GM12878 (cell line): Measurements from ENCODE around the gene MAN1A1. TPM values are rescaled to one million over a fixed set of nuclear protein-coding genes. Genes with fewer than 3 reads are reported as not detected.
A peak's percentile ranks its signal among the peaks of the same experiment; 100 is the strongest.

ENCODE experiments used
- ATAC-seq: fragments of 200-7000 bp; cut with Tn5 transposase; 3 replicates; pipeline ENCODE4 v1.9.1; 2020; ENCODE audit warnings: mild to moderate bottlenecking, moderate library complexity
- BruUV-seq: library from RNA; stranded (reverse); fragments of 400-500 nt; replicated peaks from 2 replicates; lab custom pipeline; 2021; lab: Mats Ljungman, UMichigan
- CTCF ChIA-PET: fragments of 300-600 bp; sonication (Branson Sonifier 250); formaldehyde crosslinking; extraction: SDS; loops from one replicate; lab custom pipeline; 2021; ENCODE audit warnings: inconsistent platforms; lab: Yijun Ruan, JAX
- POLR2A ChIA-PET: fragments of 350-600 bp; formaldehyde crosslinking; extraction: SDS; loops from one replicate; lab custom pipeline; 2021; ENCODE audit warnings: inconsistent platforms; lab: Charles Lee
- RAD21 ChIA-PET: fragments of 300-600 bp; sonication (Branson Sonifier 250); formaldehyde crosslinking; loops from one replicate; lab custom pipeline; 2023; ENCODE audit warnings: antibody characterized with exemption; ENCODE audit not compliant: unreplicated experiment; lab: Charles Lee
- SMC1A ChIA-PET: fragments of 300-600 bp; sonication (Branson Sonifier 250); formaldehyde crosslinking; loops from one replicate; lab custom pipeline; 2023; ENCODE audit not compliant: unreplicated experiment, uncharacterized antibody; lab: Charles Lee
- DNase-seq: peaks from one replicate; pipeline ENCODE4 v3.0.0-alpha.2; 2011; ENCODE audit warnings: low read depth, low spot score
- FAIRE-seq: peaks from 3 replicates; lab custom pipeline; 2011; peaks lifted over from hg19 to GRCh38; lab: Jason Lieb, UNC
- H2AFZ ChIP-seq: 2 replicates; pipeline ENCODE4 v1.6.0; 2011; ENCODE audit warnings: low read depth, low read length, control low read depth; ENCODE audit not compliant: control insufficient read depth
- H3K27ac ChIP-seq: 2 replicates; pipeline ENCODE4 v1.5.1; 2011; ENCODE audit warnings: control low read depth; ENCODE audit not compliant: control insufficient read depth, insufficient read depth
- H3K27me3 ChIP-seq, 2 experiments: replicated peaks in 1 of 2; 2 replicates each; pipeline versions ENCODE4 v1.6.0 to v1.6.1; 2011; ENCODE audit warnings: low read length in 1 of 2; ENCODE audit not compliant: control insufficient read depth in 2 of 2, insufficient read depth in 2 of 2
- H3K36me3 ChIP-seq, 2 experiments: 2 replicates each; pipeline ENCODE4 v1.5.1; 2011; ENCODE audit warnings: low read length in 1 of 2; ENCODE audit not compliant: control insufficient read depth in 2 of 2, insufficient read depth in 2 of 2
- H3K4me1 ChIP-seq: 2 replicates; pipeline ENCODE4 v1.6.1; 2011; ENCODE audit warnings: mild to moderate bottlenecking, low read length, moderate library complexity, mixed read lengths; ENCODE audit not compliant: control insufficient read depth, insufficient read depth
- H3K4me2 ChIP-seq: 2 replicates; pipeline ENCODE4 v1.6.0; 2011; ENCODE audit warnings: control low read depth; ENCODE audit not compliant: control insufficient read depth, insufficient read depth
- H3K4me3 ChIP-seq: fragments of 200-600 bp; sonication (generic); 2 replicates; pipeline ENCODE4 v1.5.1; 2016
- H3K79me2 ChIP-seq: 2 replicates; pipeline ENCODE4 v1.6.0; 2011; ENCODE audit warnings: low read length; ENCODE audit not compliant: control insufficient read depth, insufficient read depth
- H3K9ac ChIP-seq: 2 replicates; pipeline ENCODE4 v1.8.0; 2011; ENCODE audit warnings: low read length, control low read depth, mixed read lengths; ENCODE audit not compliant: control insufficient read depth, insufficient read depth
- H3K9me3 ChIP-seq: replicated peaks from 3 replicates; pipeline ENCODE4 v1.5.1; 2011; ENCODE audit warnings: mild to moderate bottlenecking, low read length; ENCODE audit not compliant: control insufficient read depth, insufficient read depth
- H4K20me1 ChIP-seq: 2 replicates; pipeline ENCODE4 v1.6.0; 2011; ENCODE audit not compliant: control insufficient read depth, insufficient read depth
- CEBPZ ChIP-seq: fragments of 150-350 bp; IDR thresholded peaks from 2 replicates; pipeline ENCODE4 v1.6.1; 2016; ENCODE audit warnings: low read depth, low read length
- EZH2 ChIP-seq: IDR thresholded peaks from 2 replicates; pipeline ENCODE4 v1.6.1; 2012; ENCODE audit warnings: low read depth, mild to moderate bottlenecking, control low read depth, inconsistent platforms, low read length, borderline replicate concordance; ENCODE audit not compliant: control insufficient read depth
- MTA2 ChIP-seq: fragments of 450-650 bp; IDR thresholded peaks from 2 replicates; pipeline ENCODE4 v1.6.1; 2016; ENCODE audit warnings: low read depth, mild to moderate bottlenecking, moderate library complexity
- MXI1 ChIP-seq: fragments of 150-350 bp; IDR thresholded peaks from 2 replicates; pipeline ENCODE4 v1.6.1; 2011; ENCODE audit warnings: low read depth, mild to moderate bottlenecking, inconsistent platforms, low read length, improper control_type of control experiment
- RFX5 ChIP-seq: IDR thresholded peaks from 2 replicates; pipeline ENCODE4 v1.6.1; 2011; ENCODE audit warnings: low read depth, low read length, improper control_type of control experiment
- YY1 ChIP-seq: IDR thresholded peaks from 2 replicates; pipeline ENCODE4 v1.6.1; 2011; ENCODE audit warnings: low read depth, mild to moderate bottlenecking, low read length
- WGBS: methylation state at CpG from one replicate; pipeline ENCODE4 v1.1.6; 2016; ENCODE audit warnings: low lambda C conversion rate; ENCODE audit not compliant: insufficient replicate concordance, insufficient coverage; ENCODE audit errors: missing lambda C conversion rate; 5-methylcytosine and 5-hydroxymethylcytosine counted together
- in situ Hi-C: fragments of 300-500 bp; cut with MboI; formaldehyde crosslinking; loops from 9 replicates; pipeline ENCODE4 v1.14.3; 2018; ENCODE audit warnings: mixed read lengths
- intact Hi-C: fragments of 100-400 bp; cut with micrococcal nuclease; formaldehyde crosslinking; loops from one replicate; pipeline ENCODE4 v1.14.2; 2022; ENCODE audit not compliant: unreplicated experiment
- polyA plus RNA-seq, 11 experiments: library from polyadenylated mRNA; depleted of rRNA in 4 of 11; unstranded in 6 of 11; stranded (reverse) in 5 of 11; fragments of >200 nt; fragmentation: Nextera tagmentation in 4 of 11; fragmentation: Illumina TruSeq in 1 of 11; extraction: Ambion mirVana in 4 of 11; extraction: Trizol in 1 of 11; gene quantifications; 1 replicate in 1 of 11; 2 replicates in 10 of 11; pipeline versions ENCODE4 v1.2.1 to v1.2.3, GENCODE V29; 2011 to 2016; ENCODE audit warnings: inconsistent platforms in 2 of 11, missing spikeins in 2 of 11, low read depth in 1 of 11
- total RNA-seq, 4 experiments: library from RNA; depleted of rRNA in 3 of 4; stranded (reverse); fragments of >200 nt in 3 of 4; fragmentation: Illumina TruSeq in 1 of 4; extraction: Trizol in 1 of 4; gene quantifications; 2 replicates each; pipeline versions ENCODE4 v1.2.1 to v1.2.3, GENCODE V29; 2013 to 2021
- TF ChIP-seq, protein P1 (sequence below): fragments of 450-650 bp; formaldehyde crosslinking; IDR thresholded peaks from 2 replicates; pipeline ENCODE4 v1.4.0; 2020; ENCODE audit warnings: mild to moderate bottlenecking, moderate library complexity
- TF ChIP-seq, protein P2 (sequence below): fragments of 450-650 bp; IDR thresholded peaks from 2 replicates; pipeline ENCODE4 v1.6.1; 2017; ENCODE audit warnings: mild to moderate bottlenecking, moderate library complexity

Gene MAN1A1
- total and polyA plus RNA-seq, 10 of the 15 experiments (the other 5 are each of a cell fraction or from before 2014, with no cell fraction given): 5.4 to 28.1 (median 19.5) TPM

DNA sequence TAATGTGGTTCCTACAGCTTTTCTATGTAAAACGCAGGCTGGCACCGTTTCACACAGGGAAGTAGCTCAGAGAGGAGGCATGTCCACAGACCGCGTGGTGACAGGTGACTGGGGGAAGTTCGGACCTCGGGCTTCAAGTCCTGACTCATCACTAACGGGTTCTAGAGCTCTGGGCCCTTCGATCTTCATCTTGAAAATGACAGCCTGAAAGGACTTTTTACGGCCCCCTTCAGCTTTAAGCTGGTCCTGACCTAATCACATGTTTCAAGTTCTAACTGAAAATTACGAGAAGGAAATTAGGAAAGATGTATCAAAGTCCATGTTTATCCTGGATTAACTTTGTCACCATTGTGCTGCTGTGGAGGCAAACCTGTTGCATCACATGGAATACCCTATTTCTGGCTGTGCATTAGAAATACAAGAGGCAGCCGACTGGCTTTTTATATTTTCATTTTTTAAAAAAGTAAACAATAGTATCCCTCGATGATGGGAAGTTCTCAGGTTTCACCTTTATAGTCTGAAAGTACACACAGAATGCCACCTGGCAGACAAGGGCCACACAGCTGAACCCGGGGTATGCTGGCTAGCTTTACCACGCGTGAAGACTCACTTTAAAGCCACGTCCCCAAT, 2.0 kb downstream of the MAN1A1 start:
- CTCF ChIA-PET: interaction anchor here (0.6 to 8.4 kb wide), 19 partner anchors 10 to 707 kb away, joined by 3 to 144 read pairs (median 4); no protein-coding TSS in a partner anchor
- H3K4me3 ChIP-seq: peak overlapping the region; percentile 84
- FAIRE-seq: peak; percentile 13
- TF ChIP-seq EZH2 (no peak), MTA2 (no peak), RFX5 (peak; percentile 73), YY1 (0 out of 2 replicates have a peak, but pooled peaks have one; percentile 34), CEBPZ (no peak), MXI1 (peak; percentile 90)
- TF ChIP-seq, protein P1, sequence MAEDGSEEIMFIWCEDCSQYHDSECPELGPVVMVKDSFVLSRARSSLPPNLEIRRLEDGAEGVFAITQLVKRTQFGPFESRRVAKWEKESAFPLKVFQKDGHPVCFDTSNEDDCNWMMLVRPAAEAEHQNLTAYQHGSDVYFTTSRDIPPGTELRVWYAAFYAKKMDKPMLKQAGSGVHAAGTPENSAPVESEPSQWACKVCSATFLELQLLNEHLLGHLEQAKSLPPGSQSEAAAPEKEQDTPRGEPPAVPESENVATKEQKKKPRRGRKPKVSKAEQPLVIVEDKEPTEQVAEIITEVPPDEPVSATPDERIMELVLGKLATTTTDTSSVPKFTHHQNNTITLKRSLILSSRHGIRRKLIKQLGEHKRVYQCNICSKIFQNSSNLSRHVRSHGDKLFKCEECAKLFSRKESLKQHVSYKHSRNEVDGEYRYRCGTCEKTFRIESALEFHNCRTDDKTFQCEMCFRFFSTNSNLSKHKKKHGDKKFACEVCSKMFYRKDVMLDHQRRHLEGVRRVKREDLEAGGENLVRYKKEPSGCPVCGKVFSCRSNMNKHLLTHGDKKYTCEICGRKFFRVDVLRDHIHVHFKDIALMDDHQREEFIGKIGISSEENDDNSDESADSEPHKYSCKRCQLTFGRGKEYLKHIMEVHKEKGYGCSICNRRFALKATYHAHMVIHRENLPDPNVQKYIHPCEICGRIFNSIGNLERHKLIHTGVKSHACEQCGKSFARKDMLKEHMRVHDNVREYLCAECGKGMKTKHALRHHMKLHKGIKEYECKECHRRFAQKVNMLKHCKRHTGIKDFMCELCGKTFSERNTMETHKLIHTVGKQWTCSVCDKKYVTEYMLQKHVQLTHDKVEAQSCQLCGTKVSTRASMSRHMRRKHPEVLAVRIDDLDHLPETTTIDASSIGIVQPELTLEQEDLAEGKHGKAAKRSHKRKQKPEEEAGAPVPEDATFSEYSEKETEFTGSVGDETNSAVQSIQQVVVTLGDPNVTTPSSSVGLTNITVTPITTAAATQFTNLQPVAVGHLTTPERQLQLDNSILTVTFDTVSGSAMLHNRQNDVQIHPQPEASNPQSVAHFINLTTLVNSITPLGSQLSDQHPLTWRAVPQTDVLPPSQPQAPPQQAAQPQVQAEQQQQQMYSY (CRISPR knock-in tag): no peak
- TF ChIP-seq, protein P2, sequence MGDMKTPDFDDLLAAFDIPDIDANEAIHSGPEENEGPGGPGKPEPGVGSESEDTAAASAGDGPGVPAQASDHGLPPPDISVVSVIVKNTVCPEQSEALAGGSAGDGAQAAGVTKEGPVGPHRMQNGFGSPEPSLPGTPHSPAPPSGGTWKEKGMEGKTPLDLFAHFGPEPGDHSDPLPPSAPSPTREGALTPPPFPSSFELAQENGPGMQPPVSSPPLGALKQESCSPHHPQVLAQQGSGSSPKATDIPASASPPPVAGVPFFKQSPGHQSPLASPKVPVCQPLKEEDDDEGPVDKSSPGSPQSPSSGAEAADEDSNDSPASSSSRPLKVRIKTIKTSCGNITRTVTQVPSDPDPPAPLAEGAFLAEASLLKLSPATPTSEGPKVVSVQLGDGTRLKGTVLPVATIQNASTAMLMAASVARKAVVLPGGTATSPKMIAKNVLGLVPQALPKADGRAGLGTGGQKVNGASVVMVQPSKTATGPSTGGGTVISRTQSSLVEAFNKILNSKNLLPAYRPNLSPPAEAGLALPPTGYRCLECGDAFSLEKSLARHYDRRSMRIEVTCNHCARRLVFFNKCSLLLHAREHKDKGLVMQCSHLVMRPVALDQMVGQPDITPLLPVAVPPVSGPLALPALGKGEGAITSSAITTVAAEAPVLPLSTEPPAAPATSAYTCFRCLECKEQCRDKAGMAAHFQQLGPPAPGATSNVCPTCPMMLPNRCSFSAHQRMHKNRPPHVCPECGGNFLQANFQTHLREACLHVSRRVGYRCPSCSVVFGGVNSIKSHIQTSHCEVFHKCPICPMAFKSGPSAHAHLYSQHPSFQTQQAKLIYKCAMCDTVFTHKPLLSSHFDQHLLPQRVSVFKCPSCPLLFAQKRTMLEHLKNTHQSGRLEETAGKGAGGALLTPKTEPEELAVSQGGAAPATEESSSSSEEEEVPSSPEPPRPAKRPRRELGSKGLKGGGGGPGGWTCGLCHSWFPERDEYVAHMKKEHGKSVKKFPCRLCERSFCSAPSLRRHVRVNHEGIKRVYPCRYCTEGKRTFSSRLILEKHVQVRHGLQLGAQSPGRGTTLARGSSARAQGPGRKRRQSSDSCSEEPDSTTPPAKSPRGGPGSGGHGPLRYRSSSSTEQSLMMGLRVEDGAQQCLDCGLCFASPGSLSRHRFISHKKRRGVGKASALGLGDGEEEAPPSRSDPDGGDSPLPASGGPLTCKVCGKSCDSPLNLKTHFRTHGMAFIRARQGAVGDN: peak; percentile 16; the same call in 1 of the 2 replicates

More for the DNA sequence above, 2.0 kb downstream of the MAN1A1 start:
- in situ Hi-C loops (loop anchor here (10.0 kb wide), 1 partner anchor 627 kb away; no protein-coding TSS in a partner anchor), intact Hi-C loops (loop anchor here (10.0 kb wide), 1 partner anchor 453 kb away; the partner anchor contains the start of gene ASF1A)
- ChIA-PET RAD21 (interaction anchor here (0.7 to 18.1 kb wide), 20 partner anchors 12 to 290 kb away, joined by 3 to 414 read pairs (median 4); no protein-coding TSS in a partner anchor), POLR2A (interaction anchor here (0.6 to 3.9 kb wide), 12 partner anchors 11 to 564 kb away, joined by 3 to 75 read pairs (median 4); no protein-coding TSS in a partner anchor), SMC1A (interaction anchor here (0.8 to 18.1 kb wide), 27 partner anchors 8 to 392 kb away, joined by 3 to 359 read pairs (median 4); no protein-coding TSS in a partner anchor)
- peaks cover 53% of the 10 kb centered on the region for H3K79me2 ChIP-seq
- DNase-seq (no peak), ATAC-seq (peak; percentile 54)
- peak overlapping the region; percentile 71 for H2AFZ ChIP-seq
- BruUV-seq: TSS peak; percentile 66
- peak overlapping the region; percentile 64 for H3K4me2 ChIP-seq
- peak overlapping the region; percentile 84 for H3K27ac ChIP-seq
- peak overlapping the region; percentile 78 for H3K9ac ChIP-seq
- H3K4me1 ChIP-seq: peaks cover 3% of the 10 kb centered on the region
- WGBS: 2% methylated on average over 16 of the region's 16 CpGs
- H3K9me3 ChIP-seq: no peaks in the 10 kb centered on the region
- no peaks in the 10 kb centered on the region for H3K36me3 ChIP-seq
- H4K20me1 ChIP-seq: no peaks in the 10 kb centered on the region
- no peaks in the 10 kb centered on the region for H3K27me3 ChIP-seq
